Thoracic aorta (tissue), 2 donors: ENCODE data around the gene BMERB1. TPM values are rescaled to one million over a fixed set of nuclear protein-coding genes. Genes with fewer than 3 reads are reported as not detected.
"Not testable (repeated sequence)": the region's sequence is repeated elsewhere in the genome, so short reads cannot be mapped to it uniquely, and the experiment has no call there.

ENCODE experiments used
- ATAC-seq: fragments of 150-250 bp; one replicate; pipeline ENCODE4 v1.8.0; 2017; ENCODE audit warnings: low read depth; ENCODE audit not compliant: insufficient number of reproducible peaks, low FRiP score
- DNase-seq: peaks from one replicate; pipeline ENCODE4 v3.0.0-alpha.2; 2020; ENCODE audit warnings: low spot score
- H3K27ac ChIP-seq, 2 donors: fragments of 200-600 bp; sonication (generic); 1 replicate in 1 of 2; 2 replicates in 1 of 2; pipeline ENCODE4 v1.5.1; 2016; ENCODE audit warnings: mild to moderate bottlenecking in 2 of 2, moderate library complexity in 2 of 2
- H3K27me3 ChIP-seq: fragments of 200-600 bp; sonication (generic); replicated peaks from 2 replicates; pipeline ENCODE4 v1.6.0; 2016; ENCODE audit warnings: mild to moderate bottlenecking; ENCODE audit not compliant: insufficient read depth
- H3K36me3 ChIP-seq: fragments of 200-600 bp; sonication (generic); one replicate; pipeline ENCODE4 v1.5.1; 2016
- H3K4me1 ChIP-seq, 2 donors: fragments of 200-600 bp; sonication (generic); 1 replicate in 1 of 2; 2 replicates in 1 of 2; pipeline versions ENCODE4 v1.5.1 to v1.6.0; 2016; ENCODE audit warnings: low read depth in 2 of 2, mild to moderate bottlenecking in 1 of 2; ENCODE audit not compliant: control insufficient read depth in 1 of 2
- H3K4me3 ChIP-seq: fragments of 200-600 bp; sonication (generic); 2 replicates; pipeline ENCODE4 v1.5.1; 2016; ENCODE audit warnings: mild to moderate bottlenecking
- H3K9me3 ChIP-seq: fragments of 200-600 bp; sonication (generic); 2 replicates; pipeline ENCODE4 v1.5.1; 2016
- total RNA-seq, 2 donors: library from RNA; depleted of rRNA; stranded (reverse); fragments of >200 nt; gene quantifications; one replicate each; pipeline versions ENCODE4 v1.1.0 to v1.2.3, GENCODE V29; 2016
- TF ChIP-seq, protein P1 (sequence below): fragments of 200-600 bp; sonication (generic); IDR thresholded peaks from one replicate; pipeline ENCODE4 v1.5.1; 2019; ENCODE audit warnings: antibody characterized with exemption

Gene BMERB1
- total RNA-seq, 2 donors from 2014 or later, result 75.1 to 95.2 TPM

DNA sequence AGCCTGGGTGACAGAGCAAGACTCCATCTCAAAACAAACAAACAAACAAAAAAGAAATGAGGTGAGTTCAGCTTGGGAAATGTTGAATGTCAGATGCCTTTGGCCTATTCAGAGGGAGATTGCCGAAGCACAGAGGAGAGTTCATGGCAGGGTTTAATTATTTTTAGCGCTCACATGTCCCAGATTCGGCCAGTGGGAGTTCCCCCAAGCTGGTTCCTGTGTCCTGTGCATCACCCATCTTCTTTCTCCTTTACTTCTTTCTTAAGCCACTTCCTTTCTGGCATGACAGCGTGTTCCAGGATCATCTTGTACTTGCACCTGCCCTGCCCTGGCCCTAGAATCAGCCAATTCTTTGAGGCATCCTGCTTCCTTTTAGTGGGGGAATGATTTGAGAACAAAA lies 29.6 kb upstream of the BMERB1 start:
- Histone ChIP-seq H3K4me1 (no peaks in the 10 kb centered on the region), H3K36me3 (no peaks in the 10 kb centered on the region), H3K27ac (no peak overlapping the region), H3K4me3 (no peak overlapping the region), H3K27me3 (no peaks in the 10 kb centered on the region), H3K9me3 (no peaks in the 10 kb centered on the region)
- no peak for ATAC-seq
- TF ChIP-seq, protein P1, sequence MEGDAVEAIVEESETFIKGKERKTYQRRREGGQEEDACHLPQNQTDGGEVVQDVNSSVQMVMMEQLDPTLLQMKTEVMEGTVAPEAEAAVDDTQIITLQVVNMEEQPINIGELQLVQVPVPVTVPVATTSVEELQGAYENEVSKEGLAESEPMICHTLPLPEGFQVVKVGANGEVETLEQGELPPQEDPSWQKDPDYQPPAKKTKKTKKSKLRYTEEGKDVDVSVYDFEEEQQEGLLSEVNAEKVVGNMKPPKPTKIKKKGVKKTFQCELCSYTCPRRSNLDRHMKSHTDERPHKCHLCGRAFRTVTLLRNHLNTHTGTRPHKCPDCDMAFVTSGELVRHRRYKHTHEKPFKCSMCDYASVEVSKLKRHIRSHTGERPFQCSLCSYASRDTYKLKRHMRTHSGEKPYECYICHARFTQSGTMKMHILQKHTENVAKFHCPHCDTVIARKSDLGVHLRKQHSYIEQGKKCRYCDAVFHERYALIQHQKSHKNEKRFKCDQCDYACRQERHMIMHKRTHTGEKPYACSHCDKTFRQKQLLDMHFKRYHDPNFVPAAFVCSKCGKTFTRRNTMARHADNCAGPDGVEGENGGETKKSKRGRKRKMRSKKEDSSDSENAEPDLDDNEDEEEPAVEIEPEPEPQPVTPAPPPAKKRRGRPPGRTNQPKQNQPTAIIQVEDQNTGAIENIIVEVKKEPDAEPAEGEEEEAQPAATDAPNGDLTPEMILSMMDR, result no peak
- no peak for DNase-seq

GRCh38 chr16:15407756-15408155 lies 26.6 kb upstream of the BMERB1 start:
- not testable (repeated sequence) for H3K9me3 ChIP-seq, H3K4me3 ChIP-seq, H3K36me3 ChIP-seq

DNA sequence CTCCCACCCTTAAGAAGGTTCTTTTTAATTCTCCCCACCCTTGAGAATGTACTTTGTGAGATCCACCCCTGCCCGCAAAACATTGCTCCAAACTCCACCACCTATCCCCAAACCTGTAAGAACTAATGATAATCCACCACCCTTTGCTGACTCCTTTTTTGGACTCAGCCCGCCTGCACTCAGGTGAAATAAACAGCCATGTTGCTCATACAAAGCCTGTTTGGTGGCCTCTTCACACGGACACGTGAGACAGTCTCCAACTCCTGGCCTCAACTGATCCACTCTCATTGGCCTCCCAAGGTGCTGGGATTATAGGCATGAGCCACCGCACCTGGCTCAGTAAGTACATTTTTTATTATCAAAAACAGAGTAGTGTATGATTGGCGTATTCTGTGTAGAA lies 24.9 kb upstream of the BMERB1 start:
- not testable (repeated sequence) for H3K4me3 ChIP-seq, H3K4me1 ChIP-seq, DNase-seq, H3K27ac ChIP-seq, H3K27me3 ChIP-seq, H3K36me3 ChIP-seq, H3K9me3 ChIP-seq, ATAC-seq

More at GRCh38 chr16:15407756-15408155, 26.6 kb upstream of the BMERB1 start:
- not testable (repeated sequence) for H3K27ac ChIP-seq, H3K4me1 ChIP-seq, DNase-seq, ATAC-seq, H3K27me3 ChIP-seq

DNA sequence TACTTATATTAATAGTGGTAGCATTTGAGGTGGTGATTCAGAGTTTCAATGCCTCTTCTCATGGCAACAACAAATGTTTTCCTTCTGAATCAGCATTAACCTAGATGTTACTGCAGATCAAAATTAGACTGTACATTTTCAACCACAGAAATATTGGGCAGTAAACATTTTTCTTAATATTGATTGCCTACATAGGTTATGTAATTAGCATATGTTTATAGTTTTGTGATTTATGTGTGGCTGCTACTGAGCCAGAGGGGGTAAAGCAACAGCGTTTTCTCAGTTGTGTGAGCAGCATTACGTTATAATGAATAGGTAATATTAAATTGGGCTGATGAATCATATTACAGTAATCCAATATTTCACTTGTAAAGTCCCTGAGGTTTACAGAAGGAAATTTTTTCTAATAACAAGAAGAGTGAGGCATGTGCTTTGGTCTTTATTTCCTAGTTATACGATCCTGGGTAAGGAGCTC lies 18.8 kb upstream of the BMERB1 start:
- no peaks in the 10 kb centered on the region for H3K4me1 ChIP-seq
- DNase-seq (no peak), ATAC-seq (no peak)
- H3K9me3 ChIP-seq, result no peaks in the 10 kb centered on the region
- no peaks in the 10 kb centered on the region for H3K27me3 ChIP-seq
- no peak overlapping the region for H3K4me3 ChIP-seq
- TF ChIP-seq, protein P1, result no peak
- H3K36me3 ChIP-seq, result no peaks in the 10 kb centered on the region
- no peak overlapping the region for H3K27ac ChIP-seq

DNA sequence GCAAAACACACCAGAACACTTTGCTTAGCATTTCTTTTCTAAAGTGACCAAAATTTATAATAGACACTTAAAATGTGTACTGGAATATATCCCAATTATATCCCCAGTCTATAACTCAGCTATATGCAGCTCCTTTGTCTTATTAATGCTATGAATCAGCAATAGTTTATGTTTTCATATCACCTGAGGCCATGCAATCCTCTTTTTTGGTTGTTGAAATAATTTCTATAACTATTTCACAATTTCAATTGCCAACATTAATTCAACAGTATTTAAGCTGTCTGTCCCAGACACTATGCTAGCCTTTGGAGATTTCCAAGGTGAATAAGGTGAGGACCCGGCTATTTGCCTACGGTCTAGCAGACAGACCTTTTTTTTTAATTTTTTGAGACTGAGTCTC lies 17.2 kb upstream of the BMERB1 start:
- DNase-seq, result no peak
- TF ChIP-seq, protein P1, result no peak
- no peak overlapping the region for H3K27ac ChIP-seq
- ATAC-seq, result no peak
- no peaks in the 10 kb centered on the region for H3K36me3 ChIP-seq
- H3K4me3 ChIP-seq, result no peak overlapping the region
- no peaks in the 10 kb centered on the region for H3K9me3 ChIP-seq
- no peaks in the 10 kb centered on the region for H3K27me3 ChIP-seq
- no peaks in the 10 kb centered on the region for H3K4me1 ChIP-seq

GRCh38 chr16:15418206-15418605 lies 16.2 kb upstream of the BMERB1 start:
- H3K9me3 ChIP-seq, result no peaks in the 10 kb centered on the region
- H3K27me3 ChIP-seq, result no peaks in the 10 kb centered on the region
- no peak overlapping the region for H3K4me3 ChIP-seq
- no peaks in the 10 kb centered on the region for H3K36me3 ChIP-seq
- TF ChIP-seq, protein P1, result no peak
- no peak for ATAC-seq
- no peaks in the 10 kb centered on the region for H3K4me1 ChIP-seq
- H3K27ac ChIP-seq, result no peak overlapping the region
- no peak for DNase-seq

- not testable (repeated sequence) for H3K36me3 ChIP-seq, H3K27ac ChIP-seq, ATAC-seq, H3K4me3 ChIP-seq, H3K4me1 ChIP-seq, DNase-seq, H3K27me3 ChIP-seq, H3K9me3 ChIP-seq
Observed at GRCh38 chr16:15421696-15422095, 12.7 kb upstream of the BMERB1 start.
